Left forelimb (tissue), 1 donor: ENCODE data around the gene MRPL14.

Source experiments
- DNase-seq: peaks from one replicate; pipeline ENCODE4 v3.0.0-alpha.2; 2018; ENCODE audit warnings: low spot score

Gene MRPL14

GRCh38 chr6:44078827-44079671 lies 48.2 kb downstream of the MRPL14 start:
- peak; percentile 84 for DNase-seq

GRCh38 chr6:44078219-44078826 lies 48.9 kb downstream of the MRPL14 start:
- DNase-seq = no peak

GRCh38 chr6:44077214-44077946 lies 49.9 kb downstream of the MRPL14 start:
- DNase-seq = no peak

- no peak for DNase-seq
Observed at GRCh38 chr6:44076356-44077213, 50.7 kb downstream of the MRPL14 start.

- no peak for DNase-seq
Observed at GRCh38 chr6:44075647-44076355, 51.5 kb downstream of the MRPL14 start.

- no peak for DNase-seq
Observed at GRCh38 chr6:44074813-44075646, 52.2 kb downstream of the MRPL14 start.

GRCh38 chr6:44074439-44074812 lies 52.8 kb downstream of the MRPL14 start:
- DNase-seq = peak; percentile 86

- DNase-seq = no peak
Observed at GRCh38 chr6:44073612-44074438, 53.4 kb downstream of the MRPL14 start.

- peak; percentile 95 for DNase-seq
Observed at GRCh38 chr6:44072959-44073611, 54.2 kb downstream of the MRPL14 start.

- DNase-seq = no peak
Observed at GRCh38 chr6:44072452-44072958, 54.7 kb downstream of the MRPL14 start.

- DNase-seq = no peak
Observed at GRCh38 chr6:44071670-44072451, 55.4 kb downstream of the MRPL14 start.

- DNase-seq = no peak
Observed at GRCh38 chr6:44068607-44069296, 58.5 kb downstream of the MRPL14 start.

- no peak for DNase-seq
Observed at GRCh38 chr6:44067173-44068139, 59.8 kb downstream of the MRPL14 start.

GRCh38 chr6:44066394-44067172 lies 60.7 kb downstream of the MRPL14 start:
- DNase-seq = no peak

- no peak for DNase-seq
Observed at GRCh38 chr6:44065443-44066140, 61.7 kb downstream of the MRPL14 start.
